HG03103 (cell line): ENCODE measurements around the gene TBC1D10B.

Source experiments
- ATAC-seq: cut with Tn5 transposase; IDR thresholded peaks from one replicate; pipeline ENCODE4 v1.9.1; 2021; ENCODE audit warnings: low read depth; ENCODE audit not compliant: unreplicated experiment

TBC1D10B gene, protein sequence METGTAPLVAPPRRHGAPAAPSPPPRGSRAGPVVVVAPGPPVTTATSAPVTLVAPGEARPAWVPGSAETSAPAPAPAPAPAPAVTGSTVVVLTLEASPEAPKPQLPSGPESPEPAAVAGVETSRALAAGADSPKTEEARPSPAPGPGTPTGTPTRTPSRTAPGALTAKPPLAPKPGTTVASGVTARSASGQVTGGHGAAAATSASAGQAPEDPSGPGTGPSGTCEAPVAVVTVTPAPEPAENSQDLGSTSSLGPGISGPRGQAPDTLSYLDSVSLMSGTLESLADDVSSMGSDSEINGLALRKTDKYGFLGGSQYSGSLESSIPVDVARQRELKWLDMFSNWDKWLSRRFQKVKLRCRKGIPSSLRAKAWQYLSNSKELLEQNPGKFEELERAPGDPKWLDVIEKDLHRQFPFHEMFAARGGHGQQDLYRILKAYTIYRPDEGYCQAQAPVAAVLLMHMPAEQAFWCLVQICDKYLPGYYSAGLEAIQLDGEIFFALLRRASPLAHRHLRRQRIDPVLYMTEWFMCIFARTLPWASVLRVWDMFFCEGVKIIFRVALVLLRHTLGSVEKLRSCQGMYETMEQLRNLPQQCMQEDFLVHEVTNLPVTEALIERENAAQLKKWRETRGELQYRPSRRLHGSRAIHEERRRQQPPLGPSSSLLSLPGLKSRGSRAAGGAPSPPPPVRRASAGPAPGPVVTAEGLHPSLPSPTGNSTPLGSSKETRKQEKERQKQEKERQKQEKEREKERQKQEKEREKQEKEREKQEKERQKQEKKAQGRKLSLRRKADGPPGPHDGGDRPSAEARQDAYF

DNA sequence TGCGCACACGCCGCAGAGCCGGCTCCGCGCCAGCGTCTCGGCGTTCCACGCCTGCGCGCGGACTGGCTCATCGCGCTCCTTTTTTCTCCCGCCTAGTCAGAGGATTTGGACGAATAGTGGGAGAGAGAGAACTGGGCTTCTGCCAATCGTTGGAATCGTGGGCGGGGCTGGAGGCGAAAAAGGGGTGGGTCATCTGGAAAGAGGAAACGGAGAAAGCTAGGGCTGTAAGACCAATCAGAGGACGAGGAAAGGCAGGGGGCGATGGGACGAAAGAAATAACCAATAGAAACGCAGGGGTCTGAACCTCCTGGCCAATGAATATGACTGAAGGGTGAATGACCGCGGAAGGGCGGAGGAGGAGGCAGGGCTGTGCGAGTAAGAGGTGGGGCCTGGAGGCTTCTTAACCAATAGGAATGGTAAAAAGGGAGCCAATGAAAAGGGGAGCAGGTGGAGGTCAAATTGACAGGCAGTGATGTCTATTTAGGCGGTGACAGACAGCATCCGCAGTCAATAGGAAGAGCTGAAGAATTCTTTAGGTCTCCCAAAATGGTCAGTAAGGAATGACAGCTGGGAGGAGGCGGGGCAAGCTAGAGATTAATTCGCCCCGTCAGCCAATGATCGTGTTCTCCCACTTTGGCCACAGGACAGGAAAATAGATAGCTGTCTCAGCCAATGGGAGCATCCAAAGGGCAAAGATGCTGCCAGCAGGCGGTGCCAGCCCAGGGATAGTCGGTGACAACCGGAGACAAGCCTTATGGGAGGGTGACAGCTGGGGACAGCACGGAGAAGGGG is at the start of gene TBC1D10B:
TSS of gene TBC1D10B (minus strand) at position 39 of the 792 bp plus-strand sequence. CDS start 311 bp downstream, outside the sequence.
- peak; percentile 80 for ATAC-seq

DNA sequence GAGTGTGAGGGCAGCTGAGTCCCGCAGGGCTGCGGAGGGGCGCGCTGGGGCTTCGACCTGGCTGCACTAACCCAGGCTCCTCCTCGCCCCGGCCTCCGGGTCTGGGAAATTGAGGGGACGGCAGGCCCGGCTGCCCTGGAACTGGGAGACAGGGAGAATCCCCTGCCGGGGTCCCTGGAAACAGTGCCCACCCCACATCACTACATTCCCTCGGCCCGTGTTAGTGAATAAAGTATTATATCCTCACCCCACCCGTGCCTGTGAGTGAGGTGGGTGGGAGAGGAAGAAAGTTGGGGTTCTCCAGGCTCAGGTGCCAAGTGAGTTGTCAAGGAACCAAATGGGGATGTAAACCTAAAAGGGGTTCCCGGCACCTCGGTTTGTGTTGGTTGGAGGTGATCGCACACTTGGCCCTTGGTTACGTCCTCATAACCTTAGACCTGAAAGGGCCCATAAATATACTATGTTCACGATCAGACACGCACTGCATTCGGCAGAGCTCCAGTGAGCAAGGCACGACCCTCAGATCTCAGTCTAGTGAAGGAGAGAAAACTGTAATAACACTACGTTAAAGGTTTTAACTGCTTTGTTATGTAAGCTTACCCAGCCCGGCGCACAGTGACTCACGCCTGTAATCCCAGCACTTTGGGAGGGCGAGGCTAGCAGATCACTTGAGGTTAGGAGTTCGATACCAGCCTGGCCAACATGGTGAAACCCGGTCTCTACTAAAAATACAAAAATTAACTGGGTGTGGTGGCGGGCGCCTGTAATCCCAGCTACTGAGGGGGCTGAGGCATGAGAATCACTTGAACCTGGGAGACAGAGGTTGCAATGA is 48.3 kb upstream of the TBC1D10B start:
- no peak for ATAC-seq

DNA sequence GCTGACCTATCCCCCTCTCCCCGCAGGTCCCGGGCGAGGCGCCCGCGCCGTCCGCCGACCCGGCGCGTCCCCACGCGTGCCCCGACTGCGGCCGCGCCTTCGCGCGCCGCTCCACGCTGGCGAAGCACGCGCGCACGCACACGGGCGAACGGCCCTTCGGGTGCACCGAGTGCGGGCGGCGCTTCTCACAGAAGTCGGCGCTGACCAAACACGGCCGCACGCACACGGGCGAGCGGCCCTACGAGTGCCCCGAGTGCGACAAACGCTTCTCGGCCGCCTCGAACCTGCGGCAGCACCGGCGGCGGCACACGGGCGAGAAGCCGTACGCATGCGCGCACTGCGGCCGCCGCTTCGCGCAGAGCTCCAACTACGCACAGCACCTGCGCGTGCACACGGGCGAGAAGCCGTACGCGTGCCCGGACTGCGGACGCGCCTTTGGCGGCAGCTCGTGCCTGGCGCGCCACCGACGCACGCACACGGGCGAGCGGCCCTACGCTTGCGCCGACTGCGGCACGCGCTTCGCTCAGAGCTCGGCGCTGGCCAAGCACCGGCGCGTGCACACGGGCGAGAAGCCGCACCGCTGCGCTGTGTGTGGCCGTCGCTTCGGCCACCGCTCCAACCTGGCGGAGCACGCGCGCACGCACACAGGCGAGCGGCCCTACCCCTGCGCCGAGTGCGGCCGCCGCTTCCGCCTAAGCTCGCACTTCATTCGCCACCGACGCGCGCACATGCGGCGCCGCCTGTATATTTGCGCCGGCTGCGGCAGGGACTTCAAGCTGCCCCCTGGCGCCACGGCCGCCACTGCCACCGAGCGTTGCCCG is 47.4 kb upstream of the TBC1D10B start:
- ATAC-seq = peak; percentile 78

DNA sequence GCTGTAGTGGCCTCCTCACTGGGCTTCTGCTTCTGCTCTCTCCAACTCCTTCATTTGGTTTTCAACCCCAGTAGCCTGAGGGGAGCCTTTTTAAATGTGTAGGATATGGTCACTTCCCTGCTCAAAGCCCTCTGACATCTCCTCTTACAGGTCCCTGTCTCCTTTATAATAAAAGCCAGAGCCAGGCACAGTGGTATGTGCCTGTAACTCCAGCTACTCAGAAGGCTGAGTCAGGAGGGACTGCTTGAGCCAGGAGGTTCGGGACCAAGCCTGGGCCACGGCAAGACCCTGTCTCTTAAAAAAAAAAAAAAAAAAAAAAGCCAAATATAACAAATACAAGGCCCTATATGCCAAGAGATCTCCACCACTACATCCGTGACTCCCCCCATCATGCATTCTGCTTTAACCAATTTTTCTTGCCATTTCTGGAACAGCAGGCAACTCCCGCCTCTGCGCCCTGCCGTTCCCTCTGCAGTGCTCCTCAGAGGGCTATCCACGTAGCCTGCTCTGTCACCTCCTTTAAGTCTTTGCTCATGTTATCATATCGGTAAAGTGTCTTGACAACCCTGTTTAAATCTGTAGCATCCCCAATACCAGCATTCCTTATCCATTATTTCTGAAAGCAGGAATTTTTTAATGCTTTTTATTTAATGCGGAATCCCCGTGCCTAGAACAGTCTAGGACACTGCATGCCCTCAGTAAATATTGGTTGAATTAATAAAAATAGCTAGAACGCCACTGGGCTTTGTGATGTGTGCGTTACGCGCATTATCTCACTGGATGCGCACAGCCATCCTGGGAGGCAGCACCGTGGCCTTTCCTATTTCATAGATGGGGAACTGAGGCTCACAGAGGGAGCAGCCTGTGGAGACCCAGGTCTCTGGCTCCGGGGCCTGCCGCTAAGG is 46.6 kb upstream of the TBC1D10B start:
- no peak for ATAC-seq

DNA sequence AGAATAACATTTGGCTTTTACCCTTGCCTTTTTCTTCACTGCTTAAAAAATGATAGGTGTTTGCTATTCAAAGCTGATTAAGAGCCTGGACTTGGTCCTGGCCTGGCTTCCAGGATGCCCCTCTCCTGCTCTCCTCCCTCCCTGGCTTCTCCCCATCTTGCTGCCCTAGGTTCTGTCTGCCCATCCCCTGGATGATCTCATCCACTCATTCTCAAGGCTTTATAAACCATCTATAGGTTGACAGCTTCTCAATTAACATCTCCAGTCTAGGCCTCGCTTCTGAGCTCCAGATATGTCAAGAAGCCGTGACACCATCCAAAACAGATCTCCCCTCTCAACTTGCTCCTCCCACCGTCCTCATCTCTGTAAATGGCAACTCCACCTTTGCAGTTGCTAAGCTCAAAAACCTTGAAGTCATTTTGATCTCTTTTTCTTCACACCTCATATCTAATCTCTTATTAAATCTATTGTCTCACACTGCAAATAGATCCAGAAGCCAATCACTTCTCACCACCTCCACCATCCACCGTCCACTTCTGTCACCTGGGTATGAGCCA is 45.8 kb upstream of the TBC1D10B start:
- ATAC-seq = no peak

DNA sequence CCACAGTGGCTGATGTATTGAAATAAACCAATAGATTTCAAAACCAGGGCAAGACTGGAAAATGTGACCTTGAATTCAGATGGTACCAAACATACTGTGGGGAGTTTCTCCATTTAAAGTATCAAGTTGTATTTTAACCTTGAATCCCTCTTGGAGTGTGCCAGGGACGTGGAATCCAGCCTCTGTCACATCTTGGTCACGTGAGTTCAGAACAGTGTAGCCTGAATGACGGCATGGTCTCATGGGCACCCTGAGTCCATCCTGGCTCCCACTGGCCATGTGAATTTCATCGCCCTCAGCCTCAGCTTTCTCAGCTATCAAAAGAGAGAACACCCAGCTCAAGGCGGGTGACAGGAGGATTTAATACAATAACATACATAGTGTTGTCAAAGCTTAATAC is 43.9 kb upstream of the TBC1D10B start:
- ATAC-seq = no peak

DNA sequence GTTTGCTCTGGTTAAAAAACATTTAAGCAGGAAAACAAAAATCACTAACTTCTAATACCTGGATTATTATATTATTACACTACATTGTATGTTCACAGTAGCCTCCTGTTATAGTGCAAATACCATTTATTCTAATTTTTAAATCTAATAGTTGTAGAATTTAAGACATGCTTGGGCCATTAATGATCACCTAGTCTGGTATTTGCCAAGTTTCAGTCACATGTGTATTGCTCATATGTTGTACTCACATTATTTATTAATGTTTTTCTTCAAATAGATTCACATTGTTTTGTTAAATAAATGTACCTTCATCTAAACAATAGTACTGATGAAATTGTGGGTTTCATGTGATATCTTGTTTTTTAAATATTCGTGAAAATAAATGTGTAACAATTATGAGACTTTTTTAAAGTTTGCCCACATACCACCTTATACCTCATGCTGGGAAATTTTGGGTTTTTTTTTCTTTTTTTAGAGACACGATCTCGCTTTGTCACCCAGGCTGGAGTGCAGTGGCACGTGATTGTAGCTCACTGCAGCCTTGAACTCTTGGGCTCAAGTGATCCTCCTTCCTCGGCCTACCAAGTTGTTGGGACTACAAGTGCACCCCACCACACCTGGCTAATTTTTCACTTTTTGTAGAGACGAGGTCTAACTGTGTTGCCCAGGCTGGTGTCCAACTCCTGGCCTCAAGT is 43.0 kb upstream of the TBC1D10B start:
- no peak for ATAC-seq

DNA sequence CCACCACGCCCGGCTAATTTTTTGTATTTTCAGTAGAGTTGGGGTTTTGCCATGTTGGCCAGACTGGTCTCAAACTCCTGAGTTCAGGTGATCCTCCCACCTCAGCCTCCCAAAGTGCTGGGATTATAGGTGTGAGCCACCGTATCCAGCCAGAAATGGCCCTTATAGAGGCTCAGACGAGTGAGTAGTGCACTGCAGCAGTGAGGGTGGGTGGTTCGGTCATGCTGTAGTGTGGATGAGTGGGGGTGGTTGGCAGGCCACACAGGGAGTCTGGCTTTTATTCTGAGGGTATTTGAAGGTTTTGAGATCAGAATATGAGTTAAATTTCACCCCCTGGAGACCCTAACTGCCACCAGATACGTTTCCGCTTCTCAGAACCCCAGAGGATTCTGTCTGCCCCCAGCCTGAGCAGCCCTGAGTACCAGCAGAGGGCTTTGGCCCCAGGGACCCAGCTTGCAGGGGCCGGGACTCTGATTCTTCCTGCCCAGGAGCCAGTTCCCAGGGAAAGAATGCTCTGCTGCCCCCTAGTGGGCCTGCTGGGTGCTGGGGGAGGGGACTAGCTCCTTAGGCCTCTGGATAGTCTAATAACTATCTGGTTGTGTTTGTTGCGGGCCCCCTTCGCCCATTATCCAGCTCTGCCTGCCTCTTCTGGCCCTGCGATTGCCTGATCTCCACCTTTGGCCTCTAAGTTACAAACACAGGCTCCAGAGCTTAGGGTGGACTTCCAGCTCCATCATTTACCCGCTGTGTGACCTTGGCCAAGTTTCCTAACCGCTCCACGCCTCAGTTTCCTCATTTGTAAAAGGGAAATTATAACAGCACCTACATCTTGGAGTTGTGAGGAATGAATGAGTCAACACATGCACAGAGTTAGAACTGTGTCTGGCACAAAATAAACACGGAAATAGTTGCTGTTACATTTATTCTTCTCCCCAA is 39.1 kb upstream of the TBC1D10B start:
- no peak for ATAC-seq

DNA sequence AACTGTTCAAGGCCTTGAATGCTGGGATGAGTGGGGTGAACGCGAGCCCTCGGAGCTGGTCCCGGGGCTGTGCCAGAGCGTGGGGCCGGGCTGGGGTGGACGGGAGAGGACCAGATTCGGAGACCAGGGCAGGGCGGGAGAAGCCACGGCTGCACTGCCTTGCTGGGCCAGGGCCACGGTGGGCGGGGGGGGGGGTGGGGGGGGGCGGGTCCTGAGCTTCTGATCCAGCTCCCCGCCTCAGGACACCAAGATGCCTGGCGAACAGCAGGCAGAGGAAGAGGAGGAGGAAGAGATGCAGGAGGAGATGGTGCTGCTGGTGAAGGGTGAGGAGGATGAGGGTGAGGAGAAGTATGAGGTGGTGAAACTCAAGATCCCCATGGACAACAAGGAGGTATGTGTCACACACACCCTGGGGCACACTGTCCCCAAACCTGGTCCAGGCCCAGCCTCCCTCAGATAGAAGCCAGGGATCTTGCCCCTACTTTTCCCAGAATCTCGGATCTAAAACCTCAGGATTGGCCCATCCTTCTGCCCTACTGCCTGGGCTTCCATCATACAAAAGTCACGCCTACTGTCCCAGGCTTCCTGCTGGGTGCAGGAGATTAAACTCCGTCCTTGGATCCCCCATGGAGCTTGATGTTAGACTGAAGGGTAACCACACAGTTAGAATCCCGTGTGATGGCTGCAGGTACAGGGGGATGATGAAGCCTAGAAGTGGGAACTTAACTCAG is 37.7 kb upstream of the TBC1D10B start:
- no peak for ATAC-seq

DNA sequence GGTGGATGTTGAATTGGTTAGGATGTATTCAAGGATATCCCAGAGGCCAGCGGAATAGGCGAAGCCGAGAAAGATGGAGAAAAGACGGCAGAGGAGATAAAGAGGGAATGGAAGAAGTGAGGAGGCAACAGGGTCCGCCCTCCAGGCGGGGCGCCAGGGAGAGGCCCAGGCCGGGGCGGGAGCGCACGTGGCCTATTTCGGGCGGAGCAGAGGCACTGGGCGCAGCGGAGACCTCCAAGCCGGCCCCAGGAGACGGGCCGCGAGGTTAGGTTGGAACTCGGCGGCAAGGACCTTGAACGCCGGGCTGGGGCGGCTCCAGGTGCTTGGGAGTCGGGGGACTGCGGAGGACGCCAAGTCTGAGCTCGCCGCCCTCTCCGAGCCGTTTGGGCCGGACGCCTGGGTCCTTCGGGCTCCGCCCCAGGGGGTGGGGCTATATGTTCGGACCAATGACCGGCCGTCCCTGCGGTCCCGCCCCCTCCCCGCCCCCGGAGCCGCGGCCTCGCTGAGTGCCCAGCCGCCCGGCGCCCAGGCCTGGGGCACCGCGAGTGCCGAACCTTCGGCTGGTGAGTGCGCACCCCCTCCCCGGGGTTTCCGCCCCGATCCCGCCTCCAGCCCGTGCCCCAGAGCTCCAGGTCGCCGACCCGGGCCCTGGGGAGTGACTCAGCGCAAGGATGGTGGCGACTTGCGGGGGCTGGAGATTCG is 37.0 kb upstream of the TBC1D10B start, which contains the start of gene ZNF771:
TSS of gene ZNF771 (plus strand) at position 505 of the 702 bp plus-strand sequence. CDS start 448 bp downstream, outside the sequence.
- peak; percentile 62 for ATAC-seq

DNA sequence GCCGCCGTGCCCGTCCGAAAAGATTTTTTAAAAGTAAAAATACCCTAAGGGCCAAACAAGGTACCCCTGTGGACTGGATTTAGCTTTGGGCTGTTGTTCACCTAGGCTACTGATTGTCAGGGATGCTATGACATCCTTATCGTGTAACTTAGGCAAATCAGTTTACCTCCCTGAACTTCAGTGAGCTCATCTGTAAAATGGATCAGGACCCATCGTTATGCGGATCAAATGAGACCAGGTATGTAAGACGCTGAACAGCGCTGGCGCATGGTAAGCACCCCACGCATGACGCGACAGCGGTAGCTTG is 36.5 kb upstream of the TBC1D10B start:
- no peak for ATAC-seq

DNA sequence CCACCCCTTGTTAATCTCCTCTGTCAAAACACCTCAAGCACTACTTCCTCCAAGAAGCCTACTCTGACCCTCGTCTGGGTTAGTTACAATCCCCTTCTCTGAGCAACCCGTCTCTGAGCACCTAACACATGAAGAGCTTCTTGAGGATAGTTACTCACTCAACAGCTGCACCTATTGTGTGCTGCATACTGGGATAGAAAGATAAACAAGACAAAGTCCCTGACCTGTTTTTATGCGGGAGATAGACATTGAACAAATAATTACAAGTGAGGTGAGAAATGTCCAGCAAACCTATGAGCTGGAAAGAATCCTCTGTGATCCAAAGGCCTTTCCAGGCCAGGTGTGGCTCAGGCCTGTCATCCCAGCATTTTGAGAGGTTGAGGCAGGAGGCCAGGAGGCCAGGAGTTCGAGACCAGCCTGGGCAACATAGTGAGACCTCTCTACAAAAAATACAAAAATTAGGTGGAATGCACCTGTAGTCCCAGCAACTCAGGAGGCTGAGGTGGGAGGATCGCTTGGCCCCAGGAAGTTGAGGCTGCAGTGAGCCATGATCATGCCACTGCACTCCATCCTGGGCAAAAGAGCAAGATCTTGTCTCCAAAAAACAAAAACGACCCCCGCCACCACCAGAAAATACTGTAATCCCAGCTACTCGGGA is 31.6 kb upstream of the TBC1D10B start:
- no peak for ATAC-seq

DNA sequence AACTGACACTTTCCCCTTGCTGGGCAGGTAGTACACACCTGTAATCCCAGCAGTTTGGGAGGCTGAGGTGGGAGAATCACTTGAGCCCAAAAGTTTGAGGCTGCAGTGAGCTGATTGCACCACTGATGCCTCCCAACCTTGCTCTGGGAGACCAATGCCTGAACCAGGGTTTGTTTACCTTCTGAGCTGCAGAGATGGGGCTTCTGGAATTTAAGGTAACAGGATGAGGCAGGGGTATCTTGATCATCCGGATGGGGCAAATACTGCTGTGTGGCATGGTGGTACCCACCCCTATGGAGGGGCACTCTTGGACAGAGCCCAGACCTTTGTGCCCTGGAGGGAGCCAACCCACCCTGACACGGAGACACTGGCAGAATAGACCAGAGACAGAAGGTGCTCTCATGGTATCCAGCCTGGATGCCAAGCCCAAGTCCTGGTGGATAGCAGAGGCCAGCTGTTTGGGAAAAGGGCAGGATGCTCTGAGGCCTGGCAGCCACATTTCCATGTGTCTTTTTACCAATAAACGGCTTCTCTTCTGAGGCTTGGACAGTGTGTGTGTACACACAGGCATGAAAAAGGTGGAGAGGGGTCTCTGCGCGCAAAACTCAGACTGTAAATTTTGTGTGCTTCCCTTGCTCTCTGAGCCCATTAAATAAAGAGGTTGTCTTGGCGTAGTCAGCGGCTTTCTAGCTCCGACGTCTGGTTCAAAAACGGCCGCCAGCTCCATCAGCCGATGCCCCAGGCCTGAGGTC is 29.3 kb upstream of the TBC1D10B start:
- ATAC-seq = no peak
